LNCAP (cell line): ENCODE measurements around the gene AIMP2.

ENCODE experiments used
- TF ChIP-seq, protein P1 (sequence below): fragments of 450-650 bp; IDR thresholded peaks from 2 replicates; pipeline ENCODE4 v1.5.1; 2017; ENCODE audit warnings: mild to moderate bottlenecking

Gene AIMP2

DNA sequence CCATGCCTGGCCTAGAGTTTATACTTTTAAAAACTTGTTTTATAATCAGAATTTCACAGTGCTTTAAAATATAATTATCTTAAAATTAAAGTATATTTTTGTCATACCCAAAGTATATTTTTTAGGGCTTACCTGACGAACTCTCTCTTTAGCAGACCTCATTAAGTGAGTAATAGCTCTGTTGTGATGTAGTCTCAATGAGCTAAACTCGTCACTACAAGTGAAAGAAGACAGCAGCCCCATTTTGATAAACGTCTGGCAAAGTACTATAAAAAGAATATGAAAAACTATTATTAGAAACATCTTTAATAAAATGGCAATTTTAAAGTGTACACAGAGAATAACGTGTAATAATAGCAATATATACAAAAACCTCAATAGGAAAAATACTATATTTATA, 40.7 kb downstream of the AIMP2 start:
- TF ChIP-seq, protein P1, sequence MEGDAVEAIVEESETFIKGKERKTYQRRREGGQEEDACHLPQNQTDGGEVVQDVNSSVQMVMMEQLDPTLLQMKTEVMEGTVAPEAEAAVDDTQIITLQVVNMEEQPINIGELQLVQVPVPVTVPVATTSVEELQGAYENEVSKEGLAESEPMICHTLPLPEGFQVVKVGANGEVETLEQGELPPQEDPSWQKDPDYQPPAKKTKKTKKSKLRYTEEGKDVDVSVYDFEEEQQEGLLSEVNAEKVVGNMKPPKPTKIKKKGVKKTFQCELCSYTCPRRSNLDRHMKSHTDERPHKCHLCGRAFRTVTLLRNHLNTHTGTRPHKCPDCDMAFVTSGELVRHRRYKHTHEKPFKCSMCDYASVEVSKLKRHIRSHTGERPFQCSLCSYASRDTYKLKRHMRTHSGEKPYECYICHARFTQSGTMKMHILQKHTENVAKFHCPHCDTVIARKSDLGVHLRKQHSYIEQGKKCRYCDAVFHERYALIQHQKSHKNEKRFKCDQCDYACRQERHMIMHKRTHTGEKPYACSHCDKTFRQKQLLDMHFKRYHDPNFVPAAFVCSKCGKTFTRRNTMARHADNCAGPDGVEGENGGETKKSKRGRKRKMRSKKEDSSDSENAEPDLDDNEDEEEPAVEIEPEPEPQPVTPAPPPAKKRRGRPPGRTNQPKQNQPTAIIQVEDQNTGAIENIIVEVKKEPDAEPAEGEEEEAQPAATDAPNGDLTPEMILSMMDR, result no peak

GRCh38 chr7:6056616-6057015, 47.5 kb downstream of the AIMP2 start:
- TF ChIP-seq, protein P1, result no peak

DNA sequence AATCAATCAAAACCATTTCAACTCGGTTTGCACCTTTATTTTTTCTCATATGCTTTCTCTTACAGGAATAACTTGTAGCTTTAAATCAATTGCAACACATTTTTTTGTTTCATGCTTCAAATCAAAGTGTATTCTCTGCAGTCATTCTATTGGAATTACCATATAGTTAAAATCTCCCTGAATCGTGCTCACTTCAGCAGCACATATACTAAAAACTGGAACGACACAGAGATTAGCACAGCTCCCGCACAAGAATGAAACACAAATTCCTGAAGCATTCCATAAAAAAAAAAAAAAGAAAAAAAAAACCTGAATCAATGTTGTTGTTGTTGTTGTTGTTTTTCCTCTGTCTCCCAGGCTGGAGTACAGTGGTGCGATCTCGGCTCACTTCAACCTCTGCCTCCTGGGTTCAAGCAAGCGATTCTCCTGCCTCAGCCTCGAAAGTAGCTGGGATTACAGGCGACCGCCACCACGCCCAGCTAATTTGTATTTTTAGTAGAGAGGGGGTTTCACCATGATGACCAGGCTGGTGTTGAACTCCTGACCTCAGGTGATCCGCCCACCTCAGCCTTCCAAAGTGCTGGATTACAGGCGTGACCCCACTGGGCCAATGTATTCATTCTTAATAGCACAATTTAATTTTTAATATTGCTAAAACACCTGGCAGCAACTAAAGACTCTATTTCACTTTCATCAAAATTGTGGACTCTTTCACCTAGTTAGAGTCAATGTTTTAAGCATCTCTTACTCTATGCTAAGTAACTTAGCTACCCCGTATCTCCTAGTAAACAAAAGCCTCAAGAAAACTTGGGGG, 48.5 kb downstream of the AIMP2 start:
- TF ChIP-seq, protein P1, result no peak

DNA sequence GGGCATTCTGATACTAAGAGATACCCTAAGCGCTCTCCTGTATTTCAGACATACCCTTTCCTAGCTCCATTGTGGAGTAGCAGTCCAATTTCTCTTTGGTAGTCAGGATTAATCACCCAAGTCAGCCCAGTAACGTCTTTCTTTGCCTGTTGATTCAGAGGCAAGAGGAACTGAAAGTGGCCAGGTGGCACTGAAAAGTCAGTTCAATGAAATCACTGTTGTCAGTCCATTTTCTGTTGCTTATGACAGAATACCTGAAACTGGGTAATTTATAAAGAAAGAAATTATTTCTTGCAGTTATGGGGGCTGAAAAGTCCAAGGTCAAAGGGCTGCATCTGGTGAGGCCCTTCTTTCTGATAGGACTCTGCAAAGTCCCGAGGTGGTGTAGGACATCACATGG, 62.3 kb downstream of the AIMP2 start:
- TF ChIP-seq, protein P1, result no peak
